HG02943 (cell line): ENCODE measurements around the gene GHRHR.

Experiments
- ATAC-seq: cut with Tn5 transposase; IDR thresholded peaks from one replicate; pipeline ENCODE4 v1.9.1; 2021; ENCODE audit warnings: mild to moderate bottlenecking, low read depth, moderate library complexity; ENCODE audit not compliant: unreplicated experiment

GHRHR gene

DNA sequence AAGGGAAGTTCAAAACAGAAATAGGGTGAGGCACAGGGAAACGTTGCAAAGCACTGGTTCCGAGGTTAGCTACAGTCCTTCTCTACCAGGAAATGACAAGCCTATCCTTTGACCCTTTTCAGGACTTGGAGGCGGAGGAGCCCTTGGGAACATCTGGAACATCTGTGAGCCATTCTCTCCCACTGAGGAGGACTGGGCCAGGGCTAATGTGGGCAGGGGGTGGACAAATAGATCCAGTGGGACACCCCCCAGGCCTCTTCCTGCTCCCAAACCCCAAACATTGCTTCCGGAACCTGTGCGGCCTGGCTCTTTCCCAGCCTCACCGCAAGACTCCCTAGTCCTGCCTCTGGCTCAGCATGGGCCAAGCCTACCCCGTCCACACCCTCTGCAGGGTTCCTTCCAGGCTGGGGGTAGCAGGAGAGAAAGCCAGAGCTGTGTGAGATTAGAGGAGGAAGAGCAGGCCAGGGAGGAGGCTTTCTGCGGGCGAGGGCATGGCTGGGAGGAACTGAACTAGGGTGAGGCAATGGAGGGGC is 36.5 kb downstream of the GHRHR start:
- no peak for ATAC-seq

DNA sequence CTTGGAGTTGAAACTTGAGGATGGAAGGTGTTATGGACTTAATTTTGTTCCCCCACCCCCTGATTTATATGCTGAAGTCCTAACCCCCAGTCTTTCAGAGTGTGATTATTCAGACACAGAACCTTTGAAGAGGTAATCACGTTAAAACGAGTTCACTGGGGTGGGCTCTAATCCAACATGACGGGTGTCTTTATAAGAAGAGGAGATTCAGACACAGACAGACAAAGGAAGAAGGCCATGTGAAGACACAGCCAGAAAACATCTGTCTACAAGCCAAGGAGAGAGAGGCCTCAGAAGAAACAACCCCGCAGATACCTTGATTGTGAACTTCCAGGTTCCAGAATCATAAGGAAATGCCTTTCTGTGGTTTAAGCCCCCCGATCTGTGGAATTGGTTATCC is 37.0 kb downstream of the GHRHR start:
- ATAC-seq = no peak

DNA sequence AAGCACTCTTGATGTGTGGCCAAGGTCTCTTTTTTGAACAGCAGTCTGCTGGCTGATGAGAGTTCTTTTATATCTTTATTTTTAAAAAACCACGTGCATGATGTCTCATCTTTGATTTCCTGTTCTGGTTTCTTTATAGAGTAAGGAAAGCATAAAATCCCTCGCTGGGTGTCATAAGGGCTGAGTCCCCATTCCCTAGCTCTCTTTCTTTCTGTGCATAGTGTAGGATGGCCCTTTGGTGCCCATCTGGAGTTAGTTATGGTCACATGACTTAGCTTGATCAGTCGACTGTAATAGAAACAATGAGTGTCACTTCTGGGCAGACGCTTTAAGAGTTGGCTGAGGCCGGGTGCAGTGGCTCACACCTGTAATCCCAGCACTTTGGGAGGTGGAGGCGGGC is 38.5 kb downstream of the GHRHR start:
- ATAC-seq = no peak

DNA sequence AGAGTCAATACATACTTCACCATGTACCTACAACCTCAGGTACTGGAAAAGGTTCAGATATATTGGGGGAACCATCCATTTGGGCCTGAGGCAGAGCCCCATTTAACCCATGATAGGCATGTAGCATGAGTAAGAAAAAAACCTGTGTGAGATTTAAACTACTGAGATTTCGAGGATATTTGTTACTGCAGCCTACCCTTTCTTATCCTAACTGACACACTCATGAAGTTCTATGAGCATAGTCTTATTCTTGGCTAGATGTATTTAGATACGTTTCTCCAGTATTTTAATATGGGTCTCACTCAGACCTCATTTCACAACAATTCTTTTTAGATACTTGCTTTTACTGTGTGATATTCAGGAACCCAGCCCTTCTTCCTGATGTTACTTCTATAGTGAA is 39.3 kb downstream of the GHRHR start:
- ATAC-seq = no peak

DNA sequence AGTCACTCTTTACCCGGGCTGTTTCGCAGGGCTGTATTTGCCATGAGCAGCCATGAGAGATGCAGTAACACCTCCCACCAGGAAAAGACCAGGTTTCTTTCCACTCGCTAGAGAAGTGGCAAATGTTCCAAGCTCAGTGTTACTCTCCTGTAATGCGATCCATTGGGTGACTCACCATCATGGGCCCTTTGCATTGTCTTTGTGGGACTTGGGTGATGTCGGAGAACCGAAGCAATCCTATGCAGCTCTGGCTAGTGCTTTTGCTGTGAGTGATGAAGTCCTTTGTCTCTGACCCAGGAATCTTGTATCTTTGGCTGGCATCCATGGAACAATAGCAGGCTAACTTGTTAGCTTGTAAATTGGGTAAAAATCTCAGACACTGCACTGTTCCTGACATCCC is 40.0 kb downstream of the GHRHR start:
- no peak for ATAC-seq

DNA sequence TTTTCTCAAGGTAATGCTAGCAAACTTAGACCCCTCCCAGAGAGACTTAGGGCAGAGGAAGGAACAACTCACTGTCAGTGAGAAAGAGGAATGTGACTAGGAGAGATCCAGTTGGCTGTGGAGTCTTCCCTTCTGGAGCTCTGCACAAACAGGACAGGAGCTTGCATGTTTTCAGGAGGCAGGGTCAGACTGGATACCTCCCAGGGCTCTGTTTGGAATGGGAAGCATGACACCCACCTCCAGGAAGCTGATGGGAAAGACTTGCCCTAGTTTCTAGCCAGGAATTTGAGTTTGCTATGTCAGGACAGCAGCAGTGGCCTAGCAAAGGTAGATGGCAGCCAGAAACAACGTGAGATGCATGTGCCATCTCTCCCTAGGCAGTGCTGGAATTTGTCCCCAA is 40.6 kb downstream of the GHRHR start:
- no peak for ATAC-seq

DNA sequence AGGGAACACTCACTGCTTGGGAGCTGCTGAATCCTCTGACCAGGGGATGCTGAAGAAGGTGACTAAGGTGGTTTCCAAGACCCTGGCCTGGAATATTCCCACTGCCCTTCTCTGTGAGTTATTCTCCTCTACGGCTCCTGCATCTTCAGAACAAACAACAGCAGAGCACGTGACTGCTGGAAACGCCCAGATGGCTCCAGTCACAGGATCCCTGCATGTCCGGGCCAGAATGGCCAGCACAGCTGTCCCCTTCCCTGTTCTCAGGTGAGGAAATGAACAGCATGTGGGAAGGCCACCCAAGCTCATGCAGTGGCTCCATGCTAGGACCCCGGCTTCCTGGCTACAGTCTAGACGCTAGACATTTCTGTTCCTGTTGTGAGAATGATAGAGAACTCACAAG is 43.1 kb downstream of the GHRHR start:
- no peak for ATAC-seq

DNA sequence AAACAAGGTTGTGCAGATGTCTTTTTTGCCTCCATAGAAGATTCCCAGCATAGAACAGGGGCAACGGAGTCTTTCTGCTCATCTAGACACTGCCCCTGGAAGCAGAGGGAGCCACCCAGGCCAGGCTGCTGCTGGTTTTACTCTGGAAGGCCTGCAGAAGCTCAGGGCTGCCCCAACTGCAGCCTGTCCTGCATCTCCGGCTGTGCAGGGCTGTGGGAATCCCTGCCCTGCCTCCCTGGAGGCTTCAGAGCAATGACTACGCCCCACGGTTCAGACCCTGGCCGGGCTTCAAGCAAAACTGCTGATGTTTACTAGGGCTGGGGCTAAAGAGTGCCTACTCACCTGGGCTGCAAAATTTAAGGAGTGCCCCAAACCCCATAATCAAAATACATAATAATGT is 43.9 kb downstream of the GHRHR start:
- no peak for ATAC-seq

DNA sequence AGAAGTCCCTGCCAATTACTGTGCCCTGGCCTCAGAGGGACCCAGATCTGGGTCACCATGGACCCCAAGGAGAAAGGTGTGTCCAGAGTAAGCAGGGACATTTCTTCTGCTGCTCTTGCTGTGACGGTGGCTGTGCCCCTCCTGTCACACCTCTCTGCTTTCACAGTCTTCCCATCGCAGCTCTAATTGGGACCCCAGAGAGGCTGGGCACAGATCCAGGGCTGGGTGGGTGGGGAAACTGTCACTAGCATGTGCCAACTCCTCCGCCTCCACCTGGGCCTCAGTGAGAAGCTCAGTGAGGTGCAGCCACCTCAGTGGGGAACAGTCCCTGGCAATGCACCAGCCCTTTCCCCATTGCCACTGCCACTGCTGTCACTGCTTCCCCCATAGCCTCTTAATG is 51.1 kb downstream of the GHRHR start:
- no peak for ATAC-seq

DNA sequence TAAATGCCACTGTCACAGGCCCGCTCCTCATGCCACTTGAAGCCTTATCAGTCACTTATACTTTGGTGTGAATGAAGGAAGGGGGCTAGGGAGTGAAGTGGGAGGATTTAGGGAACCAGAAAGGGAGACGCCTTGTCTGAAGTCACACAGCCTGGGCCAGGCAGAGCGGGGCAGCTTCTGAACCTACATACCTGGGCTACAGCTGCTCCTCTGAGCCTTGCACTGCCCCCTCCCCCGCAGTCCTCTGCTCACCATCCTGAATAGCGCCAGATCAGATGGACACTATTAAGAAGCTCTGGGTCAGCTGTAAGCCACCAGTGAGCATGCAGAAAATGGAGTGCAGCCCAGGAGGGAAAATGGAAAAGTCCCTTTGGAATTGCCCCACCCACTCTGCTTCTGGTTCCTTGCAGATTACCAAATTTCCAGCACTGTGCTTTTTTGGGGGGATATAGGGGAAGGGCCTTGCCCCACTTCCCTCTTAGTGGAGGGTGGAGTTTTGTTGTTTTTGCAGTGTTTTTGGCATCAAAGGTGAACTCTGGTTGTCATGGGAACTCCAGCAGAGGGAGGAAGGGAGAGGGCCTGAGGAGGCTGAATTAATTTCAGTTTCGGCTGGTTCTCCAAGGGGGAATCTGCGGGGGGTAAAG is 53.4 kb downstream of the GHRHR start:
- no peak for ATAC-seq

DNA sequence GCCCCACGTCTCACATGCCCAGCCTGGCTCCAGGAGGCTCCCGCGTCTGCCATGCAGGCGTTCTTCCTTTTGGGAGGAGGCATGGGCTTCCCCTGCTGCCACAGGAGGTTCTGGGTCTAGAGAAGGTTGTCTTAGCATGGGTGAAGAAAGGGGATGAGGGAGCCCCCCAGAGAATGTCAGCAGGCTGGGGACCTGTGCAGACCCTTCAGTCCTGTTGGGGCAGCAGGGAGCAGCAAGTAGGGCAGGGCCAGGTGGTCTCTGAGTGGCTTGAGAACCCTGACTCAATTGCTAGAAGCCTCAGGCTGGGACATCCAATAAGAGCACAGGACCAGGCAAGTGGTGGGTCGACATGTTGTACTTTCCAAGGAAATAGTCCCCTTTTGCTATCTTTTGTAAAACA is 54.0 kb downstream of the GHRHR start:
- ATAC-seq = no peak

DNA sequence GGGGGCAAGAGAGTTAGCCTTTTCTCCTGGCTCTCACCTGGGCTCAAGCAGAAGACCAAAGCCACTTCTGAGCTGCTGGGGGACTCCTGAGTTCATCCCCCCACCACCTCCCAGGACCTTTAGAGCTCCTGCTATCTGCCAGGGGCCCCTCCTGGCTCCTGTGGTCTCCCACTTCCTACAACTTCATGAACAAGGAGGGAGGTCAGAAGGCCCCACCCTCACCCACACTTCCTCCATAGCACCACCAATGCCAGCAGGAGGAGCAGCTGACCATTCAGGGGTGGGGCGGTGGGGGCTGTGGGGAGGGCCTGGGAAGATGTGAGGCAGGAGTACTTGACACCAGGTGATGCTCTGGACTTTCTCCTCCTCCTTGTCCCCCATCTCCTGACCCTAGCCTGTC is 55.8 kb downstream of the GHRHR start:
- ATAC-seq = no peak

DNA sequence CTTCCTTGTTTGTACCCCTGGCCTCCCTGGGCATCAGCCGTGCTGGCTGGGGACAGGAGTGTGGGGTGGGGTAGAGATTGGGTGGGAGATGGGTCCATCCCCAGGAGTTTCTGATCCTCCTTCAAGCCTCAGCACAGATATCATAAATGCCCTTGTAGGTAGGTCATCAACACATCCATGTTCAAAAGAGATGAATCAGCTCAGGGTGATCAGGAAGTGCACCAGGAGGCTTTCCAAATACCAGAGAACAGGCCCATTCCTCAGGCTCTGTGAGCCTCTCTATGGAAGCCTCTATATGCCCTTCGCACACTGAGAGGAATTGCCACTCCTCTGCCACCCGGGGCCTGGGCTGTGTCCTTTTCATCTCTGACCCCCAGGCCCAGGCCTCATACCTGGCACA is 56.4 kb downstream of the GHRHR start:
- ATAC-seq = no peak

DNA sequence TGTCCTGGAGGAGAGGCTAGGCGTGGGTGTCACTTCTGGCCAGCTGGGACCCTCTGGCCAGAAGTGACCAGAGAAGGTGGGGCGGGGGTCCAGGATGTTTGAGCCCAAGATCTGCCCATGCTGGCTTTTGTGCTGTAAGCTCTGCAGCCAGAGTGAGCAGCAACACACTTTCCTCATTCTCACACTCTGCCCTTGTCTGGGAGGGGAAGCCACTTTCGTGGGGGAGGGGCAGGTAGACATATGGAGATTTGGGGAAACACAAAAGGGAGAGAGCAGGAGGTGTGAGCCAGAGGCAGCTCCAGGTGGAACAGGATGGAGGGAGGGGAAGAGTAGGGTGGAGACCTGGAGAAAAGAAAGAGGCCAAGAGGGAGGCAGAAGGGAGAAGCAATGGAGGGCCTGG is 56.9 kb downstream of the GHRHR start:
- no peak for ATAC-seq

DNA sequence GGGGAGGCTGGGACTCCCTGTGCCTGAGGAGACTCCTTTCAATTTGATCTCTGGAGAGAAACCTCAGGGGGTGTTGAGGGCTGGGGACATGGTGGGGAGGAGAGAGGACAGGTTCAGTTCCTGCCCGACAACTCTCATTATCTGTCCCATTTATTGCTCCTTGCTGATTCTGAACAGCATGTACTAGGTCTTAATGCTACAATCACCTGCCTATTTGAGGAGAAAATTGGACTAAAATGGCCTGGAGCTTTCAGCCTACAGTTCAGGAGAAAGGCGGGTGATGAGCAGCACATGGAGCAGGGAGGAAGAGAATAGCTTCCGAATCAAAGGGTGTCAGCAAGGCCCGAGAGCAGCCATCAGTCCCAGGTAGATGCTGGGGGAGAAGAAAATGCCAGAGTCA is 58.4 kb downstream of the GHRHR start:
- ATAC-seq = no peak

DNA sequence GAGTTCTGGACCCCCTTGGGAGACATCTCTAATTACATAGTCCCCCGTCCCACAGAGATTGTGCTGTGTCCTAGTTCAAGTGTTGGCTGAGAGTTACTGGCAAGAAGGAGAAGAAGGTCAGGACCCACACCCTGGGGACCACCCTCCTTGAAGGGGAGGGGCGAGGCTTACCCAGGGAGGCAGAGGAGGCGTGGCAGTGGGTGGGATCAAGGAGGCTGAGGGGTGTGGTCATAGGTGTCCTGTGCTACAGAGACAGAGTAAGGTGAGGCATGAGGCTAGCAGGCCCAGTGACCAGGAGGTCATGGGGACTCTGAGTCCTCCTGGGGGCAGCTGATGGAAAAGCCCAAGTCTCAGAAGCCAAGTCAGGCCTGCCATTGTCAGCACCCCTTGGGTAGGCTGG is 59.0 kb downstream of the GHRHR start:
- ATAC-seq = no peak

DNA sequence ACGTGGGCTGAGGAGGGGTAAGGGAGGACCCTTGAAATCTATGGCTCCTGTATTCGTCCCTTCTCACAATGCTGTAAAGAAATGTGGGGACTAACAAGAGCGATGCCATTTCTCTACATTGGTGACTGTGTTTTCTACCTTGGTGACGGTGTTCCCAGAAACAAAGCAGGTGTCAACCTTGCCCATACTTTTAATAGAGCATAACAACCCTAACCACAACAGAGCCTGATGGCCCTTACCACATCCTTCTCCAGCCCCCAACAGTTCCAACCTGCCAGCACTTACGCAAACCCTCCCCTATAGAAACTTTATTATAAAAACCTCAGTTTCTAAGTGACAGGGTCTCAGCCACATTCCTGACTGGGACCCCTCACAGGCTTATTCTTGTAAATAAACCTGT is 60.1 kb downstream of the GHRHR start:
- ATAC-seq = no peak

DNA sequence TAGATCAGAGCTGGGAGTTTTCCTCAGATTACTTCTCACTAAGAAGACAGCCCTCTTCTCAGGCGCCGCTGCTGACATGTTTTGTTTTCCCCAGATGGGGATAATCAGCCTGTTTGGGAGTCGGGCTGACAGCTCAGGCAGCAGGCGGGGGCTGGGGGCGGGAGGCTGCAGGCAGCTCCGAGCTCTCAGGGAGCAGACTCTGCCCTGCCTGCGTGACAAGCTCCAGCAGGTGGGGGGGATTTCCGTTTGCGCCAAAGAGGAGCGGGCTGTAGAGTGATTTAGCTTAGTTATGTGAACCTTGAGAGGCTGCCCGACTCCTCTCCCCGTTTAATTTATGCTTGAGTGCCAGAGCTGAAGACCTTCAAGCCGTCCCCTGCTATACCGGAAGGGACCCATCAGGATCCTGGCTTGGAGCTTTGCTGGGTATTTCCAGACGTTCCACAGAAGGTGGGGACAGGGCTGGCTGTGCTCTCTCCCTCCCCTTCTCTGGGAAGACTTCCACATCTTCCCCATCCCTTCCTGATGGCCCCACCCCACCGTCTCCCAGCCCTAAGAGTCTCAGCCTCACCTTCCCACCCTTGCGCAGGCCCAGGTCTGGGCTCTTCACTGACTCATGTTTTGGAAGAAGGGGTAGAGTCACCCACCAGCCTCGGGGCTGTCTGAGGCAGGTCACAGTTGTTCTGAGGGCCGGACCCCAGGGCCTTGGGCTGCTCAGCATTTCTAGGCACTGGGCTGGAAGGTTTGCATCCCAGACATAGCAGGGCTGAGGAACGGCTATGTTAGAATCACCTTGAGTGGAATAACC is 63.6 kb downstream of the GHRHR start:
- ATAC-seq = no peak

DNA sequence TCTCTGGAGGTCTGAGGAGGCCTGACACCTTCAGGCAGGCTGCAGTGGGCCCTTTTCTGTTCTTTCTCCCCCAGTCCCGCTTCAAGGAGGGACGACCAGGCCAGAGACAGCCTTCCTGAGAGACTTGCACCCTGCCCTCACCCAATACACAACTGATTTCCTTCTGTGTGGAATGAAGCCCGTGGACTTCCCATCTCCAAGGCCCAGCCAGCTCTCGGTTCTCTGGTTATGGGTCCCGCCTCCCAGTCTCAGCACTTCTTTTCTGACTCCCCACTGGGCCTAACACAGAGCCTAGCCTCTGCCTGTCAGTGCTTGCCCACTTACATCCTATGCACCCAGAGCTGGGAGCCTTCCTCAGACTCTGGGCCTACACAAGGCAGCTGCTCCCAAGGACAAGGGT is 64.3 kb downstream of the GHRHR start:
- ATAC-seq = no peak

DNA sequence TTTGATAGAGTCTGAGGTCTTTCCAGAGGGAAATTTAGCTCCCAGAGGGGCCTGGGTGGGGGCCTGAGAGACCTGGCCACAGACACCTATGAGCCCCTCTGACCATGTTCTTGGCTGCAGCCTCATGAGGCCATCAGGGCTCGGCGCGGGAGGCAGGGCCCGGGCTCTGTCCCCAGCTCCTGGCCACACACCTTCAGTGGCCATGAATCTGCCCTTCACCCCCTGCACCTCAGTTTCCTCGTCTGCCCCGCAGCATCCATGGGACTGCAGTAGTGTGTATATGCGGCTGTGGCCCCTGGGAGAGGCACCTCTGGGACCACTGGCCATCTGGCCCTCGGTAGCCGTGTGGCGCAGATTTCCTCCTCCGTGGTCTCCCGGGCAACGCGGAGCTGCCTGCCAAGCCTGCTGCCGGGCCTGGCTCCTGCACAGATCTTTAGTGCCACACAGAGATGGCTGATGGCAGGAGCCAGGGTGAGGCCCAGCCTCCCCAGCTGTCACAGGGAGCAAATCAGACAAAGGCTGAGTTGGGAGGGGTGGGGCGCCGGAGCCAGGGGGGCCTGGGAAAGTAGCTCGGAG is 64.8 kb downstream of the GHRHR start:
- no peak for ATAC-seq
